H1 (cell line): ENCODE results near the gene USP50. TPM values are rescaled to one million over a fixed set of nuclear protein-coding genes. Genes with fewer than 3 reads are reported as not detected.

ENCODE experiments used
- CTCF ChIA-PET: fragments of 300-600 bp; sonication (Branson Sonifier 250); formaldehyde crosslinking; loops from one replicate; lab custom pipeline; 2021; ENCODE audit not compliant: partially characterized antibody; lab: Charles Lee
- POLR2A ChIA-PET: fragments of 300-600 bp; sonication (Branson Sonifier 250); formaldehyde crosslinking; loops from one replicate; lab custom pipeline; 2021; ENCODE audit warnings: inconsistent platforms; ENCODE audit not compliant: partially characterized antibody; lab: Charles Lee
- DNase-seq, 2 experiments: peaks; one replicate each; pipeline versions ENCODE4 v3.0.0 to v3.0.0-alpha.2; 2010 to 2022; ENCODE audit warnings: low spot score in 2 of 2, low read depth in 1 of 2, mixed read lengths in 1 of 2
- FAIRE-seq: peaks from 2 replicates; lab custom pipeline; 2011; peaks lifted over from hg19 to GRCh38; lab: Jason Lieb, UNC
- H2AFZ ChIP-seq: 2 replicates; pipeline ENCODE4 v1.8.1; 2012; ENCODE audit warnings: low read length, inconsistent platforms
- H2AK5ac ChIP-seq: 2 replicates; pipeline ENCODE4 v1.6.1; 2013; ENCODE audit warnings: low read depth, low read length
- H2BK120ac ChIP-seq: replicated peaks from 2 replicates; pipeline ENCODE3; 2013; ENCODE audit warnings: low read depth, low read length, inconsistent platforms
- H2BK12ac ChIP-seq: 2 replicates; pipeline ENCODE4 v1.6.1; 2013; ENCODE audit warnings: low read depth, low read length
- H2BK15ac ChIP-seq: 2 replicates; pipeline ENCODE4 v1.6.1; 2013; ENCODE audit warnings: low read length
- H2BK20ac ChIP-seq: 2 replicates; pipeline ENCODE4 v1.6.1; 2013; ENCODE audit warnings: low read length
- H2BK5ac ChIP-seq: 2 replicates; pipeline ENCODE4 v1.6.1; 2013; ENCODE audit warnings: low read depth, low read length
- H3K14ac ChIP-seq: 2 replicates; pipeline ENCODE4 v1.6.1; 2013; ENCODE audit warnings: inconsistent platforms; ENCODE audit not compliant: insufficient read length
- H3K18ac ChIP-seq: 2 replicates; pipeline ENCODE4 v1.6.1; 2013; ENCODE audit warnings: low read length; ENCODE audit errors: extremely low read depth
- H3K23ac ChIP-seq: 2 replicates; pipeline ENCODE4 v1.6.1; 2013; ENCODE audit warnings: inconsistent platforms; ENCODE audit not compliant: insufficient read length
- H3K23me2 ChIP-seq: 2 replicates; pipeline ENCODE4 v1.6.1; 2013; ENCODE audit warnings: low read depth, low read length
- H3K27ac ChIP-seq: 2 replicates; pipeline ENCODE4 v1.6.1; 2011; ENCODE audit warnings: low read depth, low read length, inconsistent platforms
- H3K27me3 ChIP-seq, 4 experiments: replicated peaks in 1 of 4; 1 replicate in 1 of 4; 2 replicates in 3 of 4; pipeline versions ENCODE4 v1.6.1 to v1.8.1; 2011 to 2013; ENCODE audit warnings: low read length in 3 of 4, mild to moderate bottlenecking in 3 of 4, inconsistent platforms in 2 of 4, mixed read lengths in 2 of 4, moderate library complexity in 1 of 4; ENCODE audit not compliant: control insufficient read depth in 3 of 4, insufficient read depth in 3 of 4; ENCODE audit errors: extremely low read depth in 1 of 4
- H3K36me3 ChIP-seq, 4 experiments: 2 replicates each; pipeline versions ENCODE4 v1.6.1 to v1.8.1; 2011 to 2013; ENCODE audit warnings: mild to moderate bottlenecking in 4 of 4, low read length in 3 of 4, moderate library complexity in 2 of 4, control low read depth in 1 of 4, inconsistent platforms in 1 of 4; ENCODE audit not compliant: insufficient read depth in 4 of 4, control insufficient read depth in 2 of 4
- H3K4ac ChIP-seq: replicated peaks from 2 replicates; pipeline ENCODE3; 2013; ENCODE audit warnings: low read length, low read depth, mixed read lengths, inconsistent platforms; ENCODE audit not compliant: insufficient read length
- H3K4me1 ChIP-seq, 4 experiments: replicated peaks in 1 of 4; 1 replicate in 1 of 4; 2 replicates in 3 of 4; pipeline versions ENCODE4 v1.6.1 to v1.8.1; 2011 to 2013; ENCODE audit warnings: low read length in 3 of 4, inconsistent platforms in 2 of 4, mixed read lengths in 1 of 4; ENCODE audit not compliant: insufficient read depth in 4 of 4, control insufficient read depth in 3 of 4
- H3K4me2 ChIP-seq, 2 experiments: 2 replicates each; pipeline versions ENCODE4 v1.6.1 to v1.8.1; 2011 to 2013; ENCODE audit warnings: low read depth in 2 of 2, low read length in 2 of 2, control low read depth in 1 of 2, inconsistent platforms in 1 of 2, mild to moderate bottlenecking in 1 of 2; ENCODE audit not compliant: insufficient read depth in 1 of 2
- H3K4me3 ChIP-seq, 4 experiments: fragments of 200-600, 300-600 bp in 1 of 4; sonication (generic), shearing (Covaris generic), sonication (Bioruptor Twin) in 1 of 4; 2 replicates each; pipeline versions ENCODE4 v1.5.1 to v1.8.1; 2011 to 2016; ENCODE audit warnings: low read length in 4 of 4, low read depth in 3 of 4, control low read depth in 2 of 4, inconsistent platforms in 2 of 4, mild to moderate bottlenecking in 2 of 4, mixed read lengths in 1 of 4, moderate library complexity in 1 of 4; ENCODE audit not compliant: insufficient read depth in 2 of 4; ENCODE audit errors: extremely low read depth in 1 of 4
- H3K56ac ChIP-seq: replicated peaks from 2 replicates; pipeline ENCODE3; 2013; ENCODE audit warnings: low read depth, mild to moderate bottlenecking, mixed read lengths, low read length, inconsistent platforms; ENCODE audit not compliant: insufficient read length
- H3K79me1 ChIP-seq: 2 replicates; pipeline ENCODE4 v1.6.1; 2013; ENCODE audit warnings: low read depth, low read length, control low read depth
- H3K79me2 ChIP-seq, 2 experiments: 2 replicates each; pipeline versions ENCODE4 v1.6.1 to v1.8.1; 2012 to 2013; ENCODE audit warnings: low read length in 2 of 2, mild to moderate bottlenecking in 2 of 2, inconsistent platforms in 1 of 2; ENCODE audit not compliant: insufficient read depth in 2 of 2, control insufficient read depth in 1 of 2
- H3K9ac ChIP-seq, 4 experiments: replicated peaks in 1 of 4; 1 replicate in 1 of 4; 2 replicates in 3 of 4; pipeline versions ENCODE4 v1.6.1 to v1.8.1; 2011 to 2013; ENCODE audit warnings: low read depth in 3 of 4, low read length in 3 of 4, control low read depth in 2 of 4, mild to moderate bottlenecking in 2 of 4, moderate library complexity in 2 of 4, inconsistent platforms in 1 of 4; ENCODE audit errors: extremely low read depth in 1 of 4
- H3K9me3 ChIP-seq, 2 experiments: 2 replicates each; pipeline versions ENCODE4 v1.6.1 to v1.8.1; 2012 to 2013; ENCODE audit warnings: mild to moderate bottlenecking in 2 of 2, moderate library complexity in 2 of 2, control low read depth in 1 of 2, inconsistent platforms in 1 of 2, low read depth in 1 of 2, low read length in 1 of 2, mixed read lengths in 1 of 2; ENCODE audit not compliant: insufficient read depth in 2 of 2
- H4K20me1 ChIP-seq, 2 experiments: replicated peaks in 1 of 2; 2 replicates each; pipeline versions ENCODE3 to v1.8.1; 2011 to 2013; ENCODE audit warnings: inconsistent platforms in 2 of 2, low read length in 2 of 2, mild to moderate bottlenecking in 1 of 2; ENCODE audit not compliant: insufficient read depth in 2 of 2, control insufficient read depth in 1 of 2
- H4K5ac ChIP-seq: 2 replicates; pipeline ENCODE4 v1.6.1; 2013; ENCODE audit warnings: low read length, low read depth, mixed read lengths, inconsistent platforms; ENCODE audit not compliant: insufficient read length
- H4K8ac ChIP-seq: 2 replicates; pipeline ENCODE4 v1.8.0; 2013; ENCODE audit warnings: mild to moderate bottlenecking, moderate library complexity, low read length, inconsistent platforms; ENCODE audit not compliant: insufficient read depth; ENCODE audit errors: extremely low read depth
- H4K91ac ChIP-seq: replicated peaks from 2 replicates; pipeline ENCODE3; 2013; ENCODE audit warnings: low read length, mixed read lengths, inconsistent platforms; ENCODE audit not compliant: insufficient read length
- ATF3 ChIP-seq: IDR thresholded peaks from 2 replicates; pipeline ENCODE4 v1.6.1; 2011; ENCODE audit warnings: low read depth, mild to moderate bottlenecking, low read length; ENCODE audit not compliant: insufficient read depth
- SRF ChIP-seq: IDR thresholded peaks from 2 replicates; pipeline ENCODE4 v1.6.1; 2011; ENCODE audit warnings: mild to moderate bottlenecking, low read depth, low read length, moderate library complexity
- SUZ12 ChIP-seq: fragments of 200-600 bp; sonication (generic); IDR thresholded peaks from 2 replicates; pipeline ENCODE4 v1.6.1; 2012; ENCODE audit warnings: mild to moderate bottlenecking, inconsistent platforms, low read length, moderate library complexity, mixed read lengths
- YY1 ChIP-seq: IDR thresholded peaks from 2 replicates; pipeline ENCODE4 v1.6.1; 2011; ENCODE audit warnings: low read depth, mild to moderate bottlenecking, low read length
- WGBS, 2 experiments: shearing (Covaris generic) in 1 of 2; methylation state at CpG; one replicate each; pipeline versions ENCODE4 v1.1.6 to v1.1.7; 2013 to 2015; ENCODE audit warnings: low lambda C conversion rate in 2 of 2, mixed read lengths in 2 of 2, inconsistent platforms in 1 of 2, low coverage in 1 of 2, missing lambda C conversion rate in 1 of 2; ENCODE audit not compliant: insufficient replicate concordance in 2 of 2, insufficient coverage in 1 of 2, insufficient read length in 1 of 2; ENCODE audit errors: extremely low coverage in 1 of 2, missing lambda C conversion rate in 1 of 2; 5-methylcytosine and 5-hydroxymethylcytosine counted together
- polyA plus RNA-seq, 7 experiments: library from polyadenylated mRNA; depleted of rRNA in 3 of 7; stranded (reverse) in 5 of 7; unstranded in 2 of 7; fragments of >200 nt in 5 of 7; fragments of 200-250 nt in 2 of 7; gene quantifications; 1 replicate in 5 of 7; 2 replicates in 1 of 7; 4 replicates in 1 of 7; pipeline versions ENCODE4 v1.2.1 to v1.2.3, GENCODE V29; 2011 to 2013; ENCODE audit warnings: missing spikeins in 2 of 7, mixed read lengths in 2 of 7
- total RNA-seq: library from RNA; stranded (reverse); fragmentation: NEBNext Ultra II Directional; extraction: Animal tissue kit (Norgen Biotek cat#: 25700); gene quantifications from 2 replicates; pipeline ENCODE4 v1.2.1, GENCODE V29; 2021

USP50 gene
- total and polyA plus RNA-seq, 2 of the 8 experiments (the other 6 are each of a cell fraction or from before 2014, with no cell fraction given) = not detected

- Histone ChIP-seq H3K23me2 (no peaks in the 10 kb centered on the region), H3K79me2 (no peaks in the 10 kb centered on the region), H2BK15ac (no peak overlapping the region), H4K5ac (no peak overlapping the region), H3K9ac (no peak overlapping the region), H2BK120ac (no peak overlapping the region), H3K27ac (no peak overlapping the region), H3K4ac (no peak overlapping the region), H3K23ac (no peak overlapping the region), H4K20me1 (no peaks in the 10 kb centered on the region), H3K9me3 (no peaks in the 10 kb centered on the region), H2AK5ac (no peak overlapping the region), H3K18ac (no peak overlapping the region), H2BK12ac (no peak overlapping the region), H2BK5ac (no peak overlapping the region), H2BK20ac (no peak overlapping the region), H3K14ac (no peak overlapping the region), H3K56ac (no peak overlapping the region), H3K79me1 (no peaks in the 10 kb centered on the region), H2AFZ (no peak overlapping the region), H3K36me3 (no peaks in the 10 kb centered on the region), H3K4me1 (no peaks in the 10 kb centered on the region; a peak in 1 of 7 replicates), H3K4me2 (no peak overlapping the region), H3K4me3 (no peak overlapping the region), H4K8ac (no peak overlapping the region), H4K91ac (no peak overlapping the region), H3K27me3 (no peaks in the 10 kb centered on the region)
- ChIA-PET POLR2A (interaction anchor here (2.1 kb wide), 1 partner anchor 11 kb away, joined by 9 read pairs; no protein-coding TSS in a partner anchor), CTCF (interaction anchor here (1.2 kb wide), 1 partner anchor 227 kb away, joined by 3 read pairs; no protein-coding TSS in a partner anchor)
- 96% methylated on average over 2 of the region's 2 CpGs; no CpG with 5 or more reads in 1 of the 2 experiments for WGBS, 2 experiments
- FAIRE-seq = no peak
- no peak for DNase-seq
- TF ChIP-seq SRF (no peak), SUZ12 (no peak), YY1 (no peak), ATF3 (no peak)
These were observed 3.6 kb downstream of the USP50 start for GRCh38 chr15:50542887-50543210.
